GM15510 (cell line): ENCODE measurements around the gene NAV3.

Source experiments
- POLR2A ChIP-seq: IDR thresholded peaks from 3 replicates; pipeline ENCODE4 v1.6.1; 2011; ENCODE audit warnings: borderline replicate concordance; ENCODE audit not compliant: insufficient read length; ENCODE audit errors: extremely low read depth

NAV3 gene

GRCh38 chr12:77925536-77926108 is 94.9 kb downstream of the NAV3 start:
- no peak for TF ChIP-seq POLR2A

- no peak for TF ChIP-seq POLR2A
Observed at GRCh38 chr12:77928078-77928477, 97.4 kb downstream of the NAV3 start.

GRCh38 chr12:77932216-77932615 is 101.5 kb downstream of the NAV3 start:
- no peak for TF ChIP-seq POLR2A

GRCh38 chr12:77938301-77938700 is 107.6 kb downstream of the NAV3 start:
- no peak for TF ChIP-seq POLR2A

GRCh38 chr12:77940011-77940423 is 109.3 kb downstream of the NAV3 start:
- TF ChIP-seq POLR2A: no peak

- no peak for TF ChIP-seq POLR2A
Observed at GRCh38 chr12:77940567-77940966, 109.9 kb downstream of the NAV3 start.

- TF ChIP-seq POLR2A: no peak
Observed at GRCh38 chr12:77941401-77941800, 110.7 kb downstream of the NAV3 start.

- no peak for TF ChIP-seq POLR2A
Observed at GRCh38 chr12:77943466-77943865, 112.8 kb downstream of the NAV3 start.

GRCh38 chr12:77946541-77947061 is 115.9 kb downstream of the NAV3 start:
- no peak for TF ChIP-seq POLR2A

- no peak for TF ChIP-seq POLR2A
Observed at GRCh38 chr12:77947330-77947729, 116.6 kb downstream of the NAV3 start.

GRCh38 chr12:77947746-77948145 is 117.1 kb downstream of the NAV3 start:
- TF ChIP-seq POLR2A: no peak

- no peak for TF ChIP-seq POLR2A
Observed at GRCh38 chr12:77949943-77950342, 119.2 kb downstream of the NAV3 start.

- TF ChIP-seq POLR2A: no peak
Observed at GRCh38 chr12:77953528-77954205, 123.0 kb downstream of the NAV3 start.

- TF ChIP-seq POLR2A: no peak
Observed at GRCh38 chr12:77954206-77954555, 123.5 kb downstream of the NAV3 start.

GRCh38 chr12:77957062-77957461 is 126.4 kb downstream of the NAV3 start:
- no peak for TF ChIP-seq POLR2A

GRCh38 chr12:77963576-77964178 is 133.0 kb downstream of the NAV3 start:
- no peak for TF ChIP-seq POLR2A
